DMS 273 (cell line): ENCODE data around the gene HES1.
"Not testable (repeated sequence)": the region's sequence is repeated elsewhere in the genome, so short reads cannot be mapped to it uniquely, and the experiment has no call there.

ENCODE experiments used
- DNase-seq: peaks from one replicate; lab custom pipeline; 2025; ENCODE audit not compliant: unreplicated experiment; lab: John Stamatoyannopoulos, UW

Gene HES1

GRCh38 chr3:194125442-194125841, 10.5 kb upstream of the HES1 start:
- no peak for DNase-seq

GRCh38 chr3:194126790-194127189, 9.2 kb upstream of the HES1 start:
- no peak for DNase-seq

- DNase-seq: no peak
Measured at GRCh38 chr3:194128202-194128918, 7.6 kb upstream of the HES1 start.

- DNase-seq: not testable (repeated sequence)
Measured at GRCh38 chr3:194128919-194129295, 7.0 kb upstream of the HES1 start.

- DNase-seq: peak; percentile 46
Measured at GRCh38 chr3:194129581-194130133, 6.3 kb upstream of the HES1 start.

- peak; percentile 52 for DNase-seq
Measured at GRCh38 chr3:194130188-194130587, 5.8 kb upstream of the HES1 start.

GRCh38 chr3:194130807-194131589, 5.0 kb upstream of the HES1 start:
- DNase-seq: peak; percentile 45

GRCh38 chr3:194132465-194133286, 3.3 kb upstream of the HES1 start:
- DNase-seq: no peak

GRCh38 chr3:194133661-194134230, 2.2 kb upstream of the HES1 start:
- DNase-seq: peak; percentile 88

- peak; percentile 91 for DNase-seq
Measured at GRCh38 chr3:194134231-194134756, 1.7 kb upstream of the HES1 start.

GRCh38 chr3:194134757-194135515, 1.0 kb upstream of the HES1 start:
- DNase-seq: peak; percentile 99

- DNase-seq: peak; percentile 63
Measured at GRCh38 chr3:194135516-194135805, 487 bp upstream of the HES1 start.

- DNase-seq: no peak
Measured at GRCh38 chr3:194136519-194137007, 615 bp downstream of the HES1 start.

GRCh38 chr3:194137008-194137505, 1.1 kb downstream of the HES1 start:
- DNase-seq: peak; percentile 81

- DNase-seq: peak; percentile 91
Measured at GRCh38 chr3:194137506-194138474, 1.8 kb downstream of the HES1 start.

- peak; percentile 66 for DNase-seq
Measured at GRCh38 chr3:194138732-194139070, 2.8 kb downstream of the HES1 start.

- peak; percentile 66 for DNase-seq
Measured at GRCh38 chr3:194139071-194139813, 3.3 kb downstream of the HES1 start.

GRCh38 chr3:194139814-194140391, 4.0 kb downstream of the HES1 start:
- no peak for DNase-seq
